Right atrium auricular region (tissue), 2 donors: ENCODE results near the gene COL19A1. TPM values are rescaled to one million over a fixed set of nuclear protein-coding genes. Genes with fewer than 3 reads are reported as not detected.

Source experiments
- DNase-seq: peaks from one replicate; pipeline ENCODE4 v3.0.0-alpha.2; 2019; ENCODE audit warnings: low spot score
- H3K27ac ChIP-seq, 2 donors: fragments of 200-600 bp; sonication (generic); 1 replicate in 1 of 2; 2 replicates in 1 of 2; pipeline ENCODE4 v1.5.1; 2016 to 2019
- H3K27me3 ChIP-seq, 2 donors: fragments of 200-600 bp; sonication (generic); one replicate each; pipeline versions ENCODE4 v1.5.1 to v1.6.0; 2017 to 2019
- H3K36me3 ChIP-seq: fragments of 200-600 bp; sonication (generic); one replicate; pipeline ENCODE4 v1.5.1; 2016
- H3K4me1 ChIP-seq, 2 donors: fragments of 200-600 bp; sonication (generic); one replicate each; pipeline versions ENCODE4 v1.5.1 to v1.6.0; 2017 to 2019
- H3K4me3 ChIP-seq, 2 donors: fragments of 200-600 bp; sonication (generic); 1 replicate in 1 of 2; 2 replicates in 1 of 2; pipeline ENCODE4 v1.5.1; 2017 to 2019; ENCODE audit warnings: mild to moderate bottlenecking in 1 of 2, moderate library complexity in 1 of 2
- H3K9me3 ChIP-seq, 2 donors: fragments of 200-600 bp; sonication (generic); one replicate each; pipeline ENCODE4 v1.5.1; 2019
- CTCF ChIP-seq, 2 donors: fragments of 200-600 bp; sonication (generic); IDR thresholded peaks; one replicate each; pipeline ENCODE4 v1.5.1; 2019; ENCODE audit warnings: antibody characterized with exemption in 2 of 2
- total RNA-seq, 2 donors: library from RNA; depleted of rRNA; stranded (reverse); fragments of >200 nt; gene quantifications; one replicate each; pipeline ENCODE4 v1.1.0, GENCODE V29; 2016

Gene COL19A1
- total RNA-seq, 2 donors from 2014 or later, result 2.7 to 3.9 TPM

- no peak for DNase-seq
These were observed 253.0 kb downstream of the COL19A1 start for GRCh38 chr6:70119218-70119835.

GRCh38 chr6:70124443-70124842, 258.1 kb downstream of the COL19A1 start:
- no peak for TF ChIP-seq CTCF (IDR thresholded peaks at IDR 0.05)
- no peaks in the 10 kb centered on the region for H3K4me1 ChIP-seq
- DNase-seq, result no peak
- H3K36me3 ChIP-seq, result no peaks in the 10 kb centered on the region
- no peaks in the 10 kb centered on the region for H3K27me3 ChIP-seq
- no peak overlapping the region for H3K27ac ChIP-seq
- H3K9me3 ChIP-seq, result no peaks in the 10 kb centered on the region
- no peak overlapping the region for H3K4me3 ChIP-seq

More at GRCh38 chr6:70119218-70119835, 253.0 kb downstream of the COL19A1 start:
- TF ChIP-seq CTCF (IDR thresholded peaks at IDR 0.05), result no peak
- no peak overlapping the region for H3K27ac ChIP-seq
- H3K9me3 ChIP-seq, result no peaks in the 10 kb centered on the region
- H3K27me3 ChIP-seq, result no peaks in the 10 kb centered on the region
- H3K4me3 ChIP-seq, result no peak overlapping the region
- H3K36me3 ChIP-seq, result no peaks in the 10 kb centered on the region
- no peaks in the 10 kb centered on the region for H3K4me1 ChIP-seq

DNA sequence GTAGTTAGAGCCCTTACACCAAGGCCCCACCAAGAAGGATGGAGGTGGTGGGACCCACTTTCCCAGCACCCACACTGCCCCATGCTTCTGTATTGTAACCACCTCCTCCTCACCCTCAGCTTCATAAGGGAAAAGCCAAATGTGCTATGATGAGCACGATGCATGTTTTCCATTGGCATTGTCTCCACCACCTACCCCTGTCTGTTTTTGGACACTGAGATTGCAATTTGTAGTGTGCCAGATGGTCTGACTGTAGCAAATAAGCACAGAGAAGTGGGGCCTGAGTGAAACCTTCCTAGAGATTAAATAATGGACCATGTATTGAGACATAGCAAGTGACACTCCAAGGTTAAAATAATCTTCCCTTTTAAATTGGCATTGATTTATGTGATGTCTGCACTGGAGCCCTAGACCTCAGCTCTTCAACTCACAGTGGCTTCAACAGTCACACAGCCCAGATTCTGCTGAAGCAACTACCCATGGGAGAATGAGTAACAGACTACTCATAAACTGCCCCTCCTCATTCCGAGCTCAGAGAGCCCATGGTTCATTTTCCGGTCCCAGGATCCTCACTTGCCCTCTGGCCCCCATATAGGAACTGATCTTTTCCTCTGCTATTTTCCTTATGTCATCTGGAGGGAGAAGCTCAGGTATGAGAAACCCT, 258.7 kb downstream of the COL19A1 start:
- Histone ChIP-seq H3K4me1 (no peaks in the 10 kb centered on the region), H3K27ac (no peak overlapping the region), H3K4me3 (no peak overlapping the region), H3K27me3 (no peaks in the 10 kb centered on the region), H3K9me3 (no peaks in the 10 kb centered on the region), H3K36me3 (no peaks in the 10 kb centered on the region)
- no peak for DNase-seq
- TF ChIP-seq CTCF (IDR thresholded peaks at IDR 0.05), result no peak

- H3K4me3 ChIP-seq, result no peak overlapping the region
- H3K27me3 ChIP-seq, result no peaks in the 10 kb centered on the region
These were observed 259.2 kb downstream of the COL19A1 start for GRCh38 chr6:70125602-70126001.

DNA sequence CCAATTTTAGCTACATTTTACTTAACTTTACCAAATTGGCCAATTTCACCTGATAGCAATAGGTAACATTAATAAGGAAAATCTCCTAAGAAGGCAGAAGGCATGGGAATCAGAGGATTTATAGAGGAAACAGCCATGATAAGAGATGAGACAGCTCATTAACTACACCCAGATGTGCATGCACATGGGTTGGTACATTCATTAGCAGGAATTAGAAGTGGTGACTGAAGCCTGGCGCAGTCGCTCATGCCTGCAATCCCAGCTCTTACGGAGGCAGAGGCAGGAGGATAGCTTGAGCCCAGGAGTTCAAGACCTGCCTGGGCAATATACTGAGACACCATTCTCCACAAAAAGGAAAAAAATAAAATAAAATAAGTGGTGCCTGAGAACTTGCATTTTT, 263.0 kb downstream of the COL19A1 start:
- H3K4me1 ChIP-seq, result no peaks in the 10 kb centered on the region
- TF ChIP-seq CTCF (IDR thresholded peaks at IDR 0.05), result no peak
- no peaks in the 10 kb centered on the region for H3K36me3 ChIP-seq
- no peaks in the 10 kb centered on the region for H3K27me3 ChIP-seq
- no peaks in the 10 kb centered on the region for H3K9me3 ChIP-seq
- H3K4me3 ChIP-seq, result no peak overlapping the region
- no peak overlapping the region for H3K27ac ChIP-seq
- DNase-seq, result no peak

More at GRCh38 chr6:70125602-70126001, 259.2 kb downstream of the COL19A1 start:
- Histone ChIP-seq H3K36me3 (no peaks in the 10 kb centered on the region), H3K9me3 (no peaks in the 10 kb centered on the region), H3K27ac (no peak overlapping the region), H3K4me1 (no peaks in the 10 kb centered on the region)
- DNase-seq, result no peak
- TF ChIP-seq CTCF (IDR thresholded peaks at IDR 0.05), result no peak
